ENCODE results near the gene DPCD. TPM values are rescaled to one million over a fixed set of nuclear protein-coding genes. Genes with fewer than 3 reads are reported as not detected.

The DPCD gene
- total and polyA plus RNA-seq, 9 donors, result 12.9 to 48.3 (median 19.8) TPM

DNA sequence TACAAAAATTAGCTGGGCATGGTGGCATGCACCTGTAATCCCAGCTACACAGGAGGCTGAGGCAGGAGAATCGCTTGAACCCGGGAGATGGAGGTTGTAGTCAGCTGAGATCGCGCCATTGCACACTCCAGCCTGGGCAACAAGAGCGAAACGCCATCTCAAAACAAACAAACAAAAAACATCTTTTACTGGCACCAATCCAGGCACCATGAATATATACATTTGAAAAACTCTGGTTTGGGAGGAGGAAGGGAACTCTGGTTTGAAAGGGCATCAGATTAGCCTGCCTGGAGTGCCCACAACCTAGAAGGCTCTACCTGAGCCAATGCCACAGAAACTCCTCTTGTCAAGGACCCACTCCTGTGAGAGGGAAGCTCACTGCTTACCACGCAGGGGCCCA is 16.0 kb upstream of the DPCD start:
- no peak overlapping the region for H3K4me3 ChIP-seq
- WGBS, 3 donors, result 81 to 85% (median 84%) methylated on average over 7 of the region's 7 CpGs
- no peak for TF ChIP-seq POLR2A (IDR thresholded peaks at IDR 0.05)
- no peak for TF ChIP-seq EP300 (IDR thresholded peaks at IDR 0.05)
- TF ChIP-seq, protein P1, sequence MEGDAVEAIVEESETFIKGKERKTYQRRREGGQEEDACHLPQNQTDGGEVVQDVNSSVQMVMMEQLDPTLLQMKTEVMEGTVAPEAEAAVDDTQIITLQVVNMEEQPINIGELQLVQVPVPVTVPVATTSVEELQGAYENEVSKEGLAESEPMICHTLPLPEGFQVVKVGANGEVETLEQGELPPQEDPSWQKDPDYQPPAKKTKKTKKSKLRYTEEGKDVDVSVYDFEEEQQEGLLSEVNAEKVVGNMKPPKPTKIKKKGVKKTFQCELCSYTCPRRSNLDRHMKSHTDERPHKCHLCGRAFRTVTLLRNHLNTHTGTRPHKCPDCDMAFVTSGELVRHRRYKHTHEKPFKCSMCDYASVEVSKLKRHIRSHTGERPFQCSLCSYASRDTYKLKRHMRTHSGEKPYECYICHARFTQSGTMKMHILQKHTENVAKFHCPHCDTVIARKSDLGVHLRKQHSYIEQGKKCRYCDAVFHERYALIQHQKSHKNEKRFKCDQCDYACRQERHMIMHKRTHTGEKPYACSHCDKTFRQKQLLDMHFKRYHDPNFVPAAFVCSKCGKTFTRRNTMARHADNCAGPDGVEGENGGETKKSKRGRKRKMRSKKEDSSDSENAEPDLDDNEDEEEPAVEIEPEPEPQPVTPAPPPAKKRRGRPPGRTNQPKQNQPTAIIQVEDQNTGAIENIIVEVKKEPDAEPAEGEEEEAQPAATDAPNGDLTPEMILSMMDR (IDR thresholded peaks at IDR 0.05), result no peak
- H3K27me3 ChIP-seq, result no peaks in the 10 kb centered on the region
- intact Hi-C loops (cut with DNase I), result no loop called here
- no peak for DNase-seq
- no peaks in the 10 kb centered on the region for H3K9me3 ChIP-seq
- no peak overlapping the region for H3K27ac ChIP-seq
- no peaks in the 10 kb centered on the region for H3K36me3 ChIP-seq
- peaks cover 6% of the 10 kb centered on the region for H3K4me1 ChIP-seq (ENCODE audit: insufficient read depth)

DNA sequence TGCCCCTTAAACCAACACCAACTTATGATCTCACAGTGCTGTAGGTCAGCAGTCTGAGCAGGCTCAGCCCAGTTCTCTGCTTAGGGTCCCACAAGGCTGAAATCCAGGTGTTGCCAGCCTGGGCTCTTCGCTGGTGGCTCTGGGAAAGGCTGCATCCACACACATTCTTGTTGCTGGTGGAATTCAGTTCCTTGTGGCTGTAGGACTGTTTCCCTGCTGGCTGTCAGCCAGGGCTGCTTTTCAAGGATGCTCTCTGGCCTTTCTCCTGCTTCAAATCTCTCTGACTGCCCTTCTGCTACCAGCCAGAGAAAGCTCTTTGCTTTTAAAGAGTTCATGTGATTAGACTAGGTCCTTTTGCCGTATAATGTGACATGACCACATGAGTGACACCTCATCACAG is 15.3 kb upstream of the DPCD start:
- peaks cover 6% of the 10 kb centered on the region for H3K4me1 ChIP-seq (ENCODE audit: insufficient read depth)
- TF ChIP-seq, protein P1 (IDR thresholded peaks at IDR 0.05), result no peak
- TF ChIP-seq POLR2A (IDR thresholded peaks at IDR 0.05) (no peak), EP300 (IDR thresholded peaks at IDR 0.05) (no peak)
- no peak overlapping the region for H3K4me3 ChIP-seq
- H3K27me3 ChIP-seq, result no peaks in the 10 kb centered on the region
- no peaks in the 10 kb centered on the region for H3K9me3 ChIP-seq
- DNase-seq, result no peak
- intact Hi-C loops (cut with DNase I), result no loop called here
- no peaks in the 10 kb centered on the region for H3K36me3 ChIP-seq
- 93 to 96% (median 94%) methylated on average over 2 of the region's 2 CpGs for WGBS, 3 donors
- no peak overlapping the region for H3K27ac ChIP-seq

DNA sequence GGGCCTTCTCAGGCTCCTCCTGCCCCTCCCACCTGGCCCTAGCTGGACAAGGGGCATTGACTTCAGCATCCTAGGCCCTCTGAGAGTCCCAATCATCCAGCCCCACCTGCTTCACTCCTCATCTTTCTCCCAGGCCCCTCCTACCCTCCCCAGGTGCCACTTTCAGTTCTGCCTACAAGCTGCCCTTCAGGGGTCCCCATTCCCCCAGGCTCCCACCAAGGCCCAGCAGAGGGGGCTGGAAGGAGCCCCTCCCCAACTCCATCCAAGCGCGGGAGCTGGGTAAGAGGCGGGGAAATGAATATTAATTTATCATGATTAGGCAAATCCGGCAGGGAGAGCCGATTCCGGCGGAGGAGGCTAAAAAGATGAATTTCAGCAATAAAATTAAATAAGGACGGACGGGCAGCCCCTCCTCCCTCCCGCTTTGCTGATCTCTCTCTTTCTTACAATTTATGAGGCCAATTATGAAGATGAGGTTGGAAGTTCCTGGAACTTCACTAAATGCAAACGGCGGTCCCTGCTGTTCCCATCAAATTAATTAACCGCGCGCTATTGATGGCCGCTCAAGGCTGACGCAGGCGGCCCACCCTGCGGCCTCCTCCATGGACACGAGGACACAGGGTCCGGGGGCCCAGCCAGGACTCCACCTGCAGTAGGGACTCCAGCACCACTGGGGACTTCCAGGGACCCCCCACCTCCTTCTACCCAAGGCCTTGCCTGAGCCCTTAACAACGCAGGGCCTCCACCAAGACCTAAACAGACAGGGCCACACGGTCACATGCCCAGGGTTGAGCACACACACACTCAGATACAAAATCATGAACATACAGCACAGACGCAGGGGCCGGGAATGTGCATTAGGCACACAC is 14.0 kb upstream of the DPCD start:
- WGBS, 3 donors, result 32 to 58% (median 43%) methylated on average over 25 of the region's 25 CpGs
- TF ChIP-seq, protein P1 (IDR thresholded peaks at IDR 0.05), result no peak
- TF ChIP-seq POLR2A (IDR thresholded peaks at IDR 0.05) (no peak), EP300 (IDR thresholded peaks at IDR 0.05) (no peak)
- Histone ChIP-seq H3K27ac (no peak overlapping the region), H3K9me3 (no peaks in the 10 kb centered on the region), H3K27me3 (no peaks in the 10 kb centered on the region), H3K36me3 (no peaks in the 10 kb centered on the region), H3K4me1 (ENCODE audit: insufficient read depth) (peaks cover 6% of the 10 kb centered on the region), H3K4me3 (no peak overlapping the region)
- intact Hi-C loops (cut with DNase I), result no loop called here
- no peak for DNase-seq

DNA sequence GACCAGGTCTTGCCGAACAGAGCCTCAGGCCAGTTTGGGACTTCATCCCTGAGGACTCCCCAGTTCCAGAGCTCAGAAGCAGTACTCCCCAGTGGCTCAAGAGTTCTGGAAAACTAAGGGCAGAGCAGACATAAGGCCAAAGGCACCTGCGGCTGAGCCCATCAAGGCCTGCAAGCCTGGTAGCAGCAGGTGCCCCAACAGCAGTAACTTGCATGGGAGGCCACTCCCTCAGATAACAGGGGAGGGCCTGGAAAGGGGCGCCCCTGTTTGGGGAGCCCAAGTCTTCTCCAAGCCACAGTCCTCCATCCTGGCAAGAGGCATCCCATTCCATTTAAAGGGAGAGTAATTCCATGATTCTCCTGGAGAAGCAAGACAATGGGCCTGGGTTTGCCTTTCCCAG is 13.0 kb upstream of the DPCD start:
- DNase-seq, result no peak

More for the DNA sequence above, 13.0 kb upstream of the DPCD start:
- intact Hi-C loops (cut with DNase I), result no loop called here
- Histone ChIP-seq H3K36me3 (no peaks in the 10 kb centered on the region), H3K27ac (no peak overlapping the region), H3K4me3 (no peak overlapping the region), H3K4me1 (ENCODE audit: insufficient read depth) (peaks cover 1% of the 10 kb centered on the region), H3K27me3 (no peaks in the 10 kb centered on the region), H3K9me3 (no peaks in the 10 kb centered on the region)
- TF ChIP-seq EP300 (IDR thresholded peaks at IDR 0.05) (no peak), POLR2A (IDR thresholded peaks at IDR 0.05) (no peak)
- TF ChIP-seq, protein P1 (IDR thresholded peaks at IDR 0.05), result no peak
- 74 to 95% (median 82%) methylated on average over 2 to 3 of the region's 3 CpGs for WGBS, 3 donors

Data from ovary (tissue), 9 donors.